Thyroid gland (tissue), 4 donors: ENCODE data around the gene TOPBP1. TPM values are rescaled to one million over a fixed set of nuclear protein-coding genes. Genes with fewer than 3 reads are reported as not detected.

Experiments used
- DNase-seq, 2 donors: peaks; one replicate each; pipeline ENCODE4 v3.0.0-alpha.2; 2019
- H3K27ac ChIP-seq, 3 donors: fragments of 200-600 bp; sonication (generic); 1 replicate in 2 of 3; 2 replicates in 1 of 3; pipeline ENCODE4 v1.5.1; 2016 to 2019; ENCODE audit warnings: mild to moderate bottlenecking in 1 of 3, moderate library complexity in 1 of 3
- H3K27me3 ChIP-seq: fragments of 200-600 bp; sonication (generic); one replicate; pipeline ENCODE4 v1.5.1; 2019
- H3K36me3 ChIP-seq, 2 donors: fragments of 200-600 bp; sonication (generic); one replicate each; pipeline ENCODE4 v1.5.1; 2016 to 2019
- H3K4me1 ChIP-seq, 2 donors: fragments of 200-600 bp; sonication (generic); one replicate each; pipeline ENCODE4 v1.5.1; 2017 to 2019
- H3K4me3 ChIP-seq, 3 donors: fragments of 200-600 bp; sonication (generic); replicated peaks in 1 of 3; 1 replicate in 2 of 3; 2 replicates in 1 of 3; pipeline ENCODE4 v1.5.1; 2016; ENCODE audit warnings: mild to moderate bottlenecking in 1 of 3
- H3K9me3 ChIP-seq: fragments of 200-600 bp; sonication (generic); one replicate; pipeline ENCODE4 v1.5.1; 2017
- CTCF ChIP-seq, 6 experiments: fragments of 200-600 bp in 3 of 6; fragments of 450-650 bp in 3 of 6; sonication (generic) in 3 of 6; IDR thresholded peaks; one replicate each; pipeline ENCODE4 v1.5.1; 2016 to 2019; ENCODE audit warnings: antibody characterized with exemption in 6 of 6, mild to moderate bottlenecking in 2 of 6, inconsistent platforms in 1 of 6, moderate library complexity in 1 of 6
- POLR2A ChIP-seq, 2 donors: fragments of 450-650 bp; IDR thresholded peaks; one replicate each; pipeline ENCODE4 v1.6.1; 2017; ENCODE audit warnings: antibody characterized with exemption in 2 of 2, mild to moderate bottlenecking in 2 of 2, moderate library complexity in 1 of 2
- WGBS, 2 donors: methylation state at CpG; one replicate each; pipeline ENCODE4 v1.1.5; 2017; 5-methylcytosine and 5-hydroxymethylcytosine counted together
- intact Hi-C: fragments of 100-400 bp; cut with DNase I; formaldehyde crosslinking; loops from one replicate; pipeline ENCODE4 v1.15.1; 2023
- total RNA-seq, 4 donors: library from RNA; depleted of rRNA; stranded (reverse); fragments of >200 nt; gene quantifications; one replicate each; pipeline ENCODE4 v1.2.3, GENCODE V29; 2016

Gene TOPBP1
- total RNA-seq, 4 donors from 2014 or later = 25.5 to 46.7 (median 29.4) TPM

- no peak for DNase-seq
- peaks cover 11 to 33% of the 10 kb centered on the region in 2 donors for H3K36me3 ChIP-seq
- H3K4me3 ChIP-seq = no peak overlapping the region
- H3K27ac ChIP-seq = no peak overlapping the region
- no peaks in the 10 kb centered on the region for H3K9me3 ChIP-seq
- no peaks in the 10 kb centered on the region for H3K27me3 ChIP-seq
- H3K4me1 ChIP-seq = no peaks in the 10 kb centered on the region
- intact Hi-C loops = no loop called here
- 95 to 100% methylated on average over 2 of the region's 2 CpGs for WGBS, 2 donors
- TF ChIP-seq POLR2A (IDR thresholded peaks at IDR 0.05) = no peak
- TF ChIP-seq CTCF (IDR thresholded peaks at IDR 0.05) = no peak
These were observed 32.6 kb downstream of the TOPBP1 start for GRCh38 chr3:133629146-133629545.

DNA sequence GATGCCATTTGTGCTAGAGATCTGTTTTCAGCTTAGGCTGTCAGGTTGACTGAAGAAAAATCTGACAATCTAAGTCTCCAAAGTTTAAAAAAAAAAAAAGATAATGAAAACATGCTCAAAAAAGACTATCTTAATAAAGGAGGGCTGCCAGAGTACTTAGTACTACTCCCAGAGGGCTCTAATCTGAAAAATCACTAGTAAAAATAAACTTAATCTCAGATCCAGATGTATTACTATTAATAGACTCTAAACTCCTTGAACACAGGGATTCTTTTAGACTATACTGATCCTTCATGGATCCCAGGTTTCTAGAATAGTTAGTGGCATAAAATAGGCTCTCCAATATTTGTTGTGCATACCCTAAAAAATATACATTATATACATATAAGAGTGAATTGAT, 34.0 kb downstream of the TOPBP1 start:
- Histone ChIP-seq H3K36me3 (peaks cover 20 to 40% of the 10 kb centered on the region in 2 donors), H3K4me3 (no peak overlapping the region), H3K27me3 (no peaks in the 10 kb centered on the region), H3K4me1 (no peaks in the 10 kb centered on the region), H3K9me3 (no peaks in the 10 kb centered on the region), H3K27ac (no peak overlapping the region)
- no peak for DNase-seq
- no peak for TF ChIP-seq CTCF (IDR thresholded peaks at IDR 0.05)
- no peak for TF ChIP-seq POLR2A (IDR thresholded peaks at IDR 0.05)
- intact Hi-C loops = no loop called here

GRCh38 chr3:133620066-133620784, 41.5 kb downstream of the TOPBP1 start:
- Histone ChIP-seq H3K9me3 (no peaks in the 10 kb centered on the region), H3K4me1 (no peaks in the 10 kb centered on the region), H3K4me3 (no peak overlapping the region), H3K27ac (no peak overlapping the region), H3K27me3 (no peaks in the 10 kb centered on the region), H3K36me3 (peaks cover 28 to 47% of the 10 kb centered on the region in 2 donors)
- DNase-seq = no peak
- 96 to 97% methylated on average over 13 of the region's 13 CpGs for WGBS, 2 donors
- intact Hi-C loops = no loop called here
- no peak for TF ChIP-seq POLR2A (IDR thresholded peaks at IDR 0.05)
- no peak for TF ChIP-seq CTCF (IDR thresholded peaks at IDR 0.05)

DNA sequence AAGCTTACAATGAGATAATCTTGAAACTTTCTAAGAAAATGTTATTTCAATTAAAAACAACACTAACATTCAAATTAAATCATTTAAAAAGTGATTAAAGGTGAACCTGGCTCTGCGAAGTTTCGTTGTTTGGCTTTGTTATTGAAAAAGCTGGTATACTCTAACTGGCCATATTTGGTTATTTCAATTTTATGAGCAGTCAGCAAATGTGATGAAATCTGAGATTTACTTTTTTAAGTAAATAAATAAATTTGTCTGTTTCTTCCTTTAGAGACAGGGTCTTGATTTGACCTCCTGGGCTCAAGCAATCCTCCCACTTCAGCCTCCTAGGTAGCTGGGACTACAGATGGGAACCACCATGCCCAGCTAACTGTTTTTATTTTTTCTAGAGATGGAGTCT, 50.2 kb downstream of the TOPBP1 start:
- intact Hi-C loops = no loop called here
- Histone ChIP-seq H3K9me3 (no peaks in the 10 kb centered on the region), H3K27me3 (no peaks in the 10 kb centered on the region), H3K4me3 (no peak overlapping the region), H3K27ac (no peak overlapping the region), H3K36me3 (peaks cover 4 to 20% of the 10 kb centered on the region in 2 donors), H3K4me1 (no peaks in the 10 kb centered on the region)
- WGBS, 2 donors = 97 to 98% methylated on average over 2 of the region's 2 CpGs
- no peak for TF ChIP-seq CTCF (IDR thresholded peaks at IDR 0.05)
- no peak for TF ChIP-seq POLR2A (IDR thresholded peaks at IDR 0.05)
- DNase-seq = no peak

DNA sequence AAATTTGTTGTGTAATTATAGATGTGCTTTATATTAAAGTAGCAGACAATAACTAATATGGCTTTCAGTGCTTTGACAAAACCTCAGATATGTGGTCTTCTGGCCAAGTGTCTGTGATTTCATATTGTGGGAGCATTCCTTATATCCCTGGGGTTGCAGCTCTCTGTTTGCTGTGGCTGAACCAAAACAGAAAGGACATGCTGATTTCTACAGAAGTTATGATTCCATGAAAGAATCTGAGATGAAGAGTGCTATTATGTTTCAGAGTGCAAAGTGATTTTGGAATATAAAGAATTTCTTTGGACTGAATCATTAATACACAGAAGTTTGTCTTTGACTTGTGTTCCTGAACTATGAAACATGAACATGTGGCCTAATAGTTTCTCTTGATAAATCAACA, 51.7 kb downstream of the TOPBP1 start:
- Histone ChIP-seq H3K27me3 (no peaks in the 10 kb centered on the region), H3K4me1 (no peaks in the 10 kb centered on the region), H3K36me3 (peaks cover 4 to 18% of the 10 kb centered on the region in 2 donors), H3K27ac (no peak overlapping the region), H3K4me3 (no peak overlapping the region), H3K9me3 (no peaks in the 10 kb centered on the region)
- intact Hi-C loops = no loop called here
- no peak for DNase-seq
- TF ChIP-seq CTCF (IDR thresholded peaks at IDR 0.05) (no peak), POLR2A (IDR thresholded peaks at IDR 0.05) (no peak)
